ENCODE data around the gene TOR1A.
"Not testable (repeated sequence)": the region's sequence is repeated elsewhere in the genome, so short reads cannot be mapped to it uniquely, and the experiment has no call there.

TOR1A gene

DNA sequence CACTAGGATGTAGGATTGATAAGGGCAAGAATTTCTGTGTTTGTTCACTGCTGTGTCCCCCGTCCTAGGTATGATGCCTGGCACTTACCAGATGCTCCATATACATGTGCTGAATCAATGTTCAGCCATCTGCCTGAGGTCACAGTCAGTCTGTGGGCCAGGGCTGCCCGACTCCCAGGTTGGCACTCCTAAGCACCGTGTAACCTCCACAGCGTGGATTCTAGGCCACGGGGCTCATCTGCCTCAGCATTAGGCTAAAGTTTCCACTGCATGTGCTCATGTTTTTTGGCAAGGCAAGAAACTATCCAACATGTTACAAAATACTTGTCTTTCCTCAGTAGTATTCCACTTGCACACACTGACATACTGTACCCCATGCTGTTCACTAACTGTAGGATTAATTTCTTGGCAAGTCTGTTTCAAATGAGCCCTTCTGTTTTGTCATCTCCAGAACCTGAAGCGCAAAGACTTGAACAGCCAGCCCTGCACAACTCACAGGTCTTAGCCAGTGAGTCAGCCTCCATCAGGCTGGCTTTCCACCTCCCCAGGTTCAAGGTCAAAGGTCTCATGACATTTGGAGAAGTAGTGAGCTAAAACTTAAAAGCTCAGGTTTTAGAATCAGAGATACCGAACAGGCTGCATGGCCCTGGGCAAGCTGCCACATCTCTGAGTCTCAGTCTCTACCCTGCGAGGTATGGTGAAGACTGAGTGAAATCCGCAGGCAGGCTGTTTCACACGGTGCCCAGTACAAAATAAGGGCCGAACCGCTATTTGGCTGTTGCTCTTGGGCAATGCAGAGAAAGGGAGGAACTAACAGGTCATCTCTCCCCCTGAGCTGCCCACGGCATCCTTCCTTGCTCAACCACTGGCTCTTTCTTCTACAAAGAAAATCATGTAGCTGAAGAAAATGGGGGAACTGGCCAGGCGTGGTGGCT lies 7.2 kb downstream of the TOR1A start:
- no peak for DNase-seq

DNA sequence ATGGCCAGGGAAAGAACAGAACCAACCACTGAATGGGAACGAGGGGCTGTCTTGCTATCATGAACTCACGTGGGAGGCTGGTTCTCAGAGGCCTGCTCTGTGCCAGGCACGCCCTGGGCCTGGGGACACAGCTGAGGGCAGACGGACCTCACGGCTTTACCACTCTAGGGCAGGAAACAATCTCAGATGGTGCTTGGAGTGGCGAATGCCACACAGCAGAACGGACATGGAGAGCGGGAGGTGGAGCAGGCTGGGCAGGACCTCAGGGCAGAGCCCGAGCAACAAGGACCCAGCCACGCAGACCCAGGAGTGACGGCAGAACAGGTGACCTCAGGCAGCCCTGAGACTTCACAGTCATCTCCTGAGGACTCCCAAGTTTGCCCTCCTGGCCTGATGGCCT lies 8.7 kb downstream of the TOR1A start:
- no peak for DNase-seq

DNA sequence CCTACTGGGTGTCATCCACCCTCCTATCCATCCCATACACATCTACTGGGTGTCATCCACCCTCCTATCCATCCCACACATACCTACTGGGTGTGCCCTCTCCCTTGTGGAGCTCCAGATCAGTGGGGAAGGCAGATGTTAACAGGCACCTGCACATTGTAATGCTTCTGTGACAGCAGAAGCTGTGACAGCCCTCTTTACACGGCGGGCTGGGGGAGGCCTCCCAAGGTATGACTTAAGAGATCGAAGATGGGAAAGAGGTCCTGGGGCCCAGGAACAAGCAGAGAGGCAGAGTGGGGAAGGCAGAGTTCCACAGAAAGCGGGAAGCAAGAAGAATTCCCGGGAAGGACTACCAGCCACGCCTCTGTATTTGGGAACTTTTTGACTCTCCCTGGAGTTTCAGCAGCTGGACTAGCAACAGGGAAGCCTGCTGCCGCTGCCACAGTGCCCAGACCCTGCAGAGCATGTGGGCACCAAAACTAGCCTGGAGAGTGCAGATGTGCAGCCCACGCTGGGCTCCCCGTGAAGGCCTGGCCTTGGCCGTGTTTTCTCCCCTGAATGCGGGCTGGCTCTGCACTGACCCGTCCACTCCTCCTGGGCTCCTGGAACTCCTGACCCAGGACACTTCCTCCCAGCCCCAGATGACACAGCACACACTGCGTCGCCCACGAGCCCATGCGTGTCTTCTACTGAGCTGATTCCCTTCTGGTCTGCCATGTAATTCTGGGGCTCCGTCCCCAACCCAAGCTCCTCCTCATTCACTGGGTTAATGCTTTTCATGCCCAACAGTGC lies 9.3 kb downstream of the TOR1A start:
- DNase-seq, result no peak

DNA sequence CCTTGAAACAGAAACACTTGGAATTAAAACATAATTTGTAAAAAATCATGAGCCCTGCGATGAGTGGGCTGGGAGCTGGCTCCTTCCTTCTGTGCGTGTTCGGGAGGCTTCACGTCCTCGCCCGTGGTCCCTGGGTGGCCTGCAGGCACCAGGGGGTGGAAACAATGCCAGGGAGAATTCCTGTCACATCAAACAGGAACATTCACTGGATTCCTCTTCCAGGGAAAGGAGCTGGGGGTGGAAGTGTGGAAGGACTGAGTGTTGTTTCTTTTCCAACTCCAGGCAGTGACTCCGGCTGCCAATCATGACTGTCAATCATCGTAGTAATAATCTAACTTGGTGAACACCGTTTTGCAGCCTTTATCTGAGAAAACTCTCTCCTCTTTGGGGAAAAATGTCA lies 10.3 kb downstream of the TOR1A start:
- DNase-seq, result no peak

DNA sequence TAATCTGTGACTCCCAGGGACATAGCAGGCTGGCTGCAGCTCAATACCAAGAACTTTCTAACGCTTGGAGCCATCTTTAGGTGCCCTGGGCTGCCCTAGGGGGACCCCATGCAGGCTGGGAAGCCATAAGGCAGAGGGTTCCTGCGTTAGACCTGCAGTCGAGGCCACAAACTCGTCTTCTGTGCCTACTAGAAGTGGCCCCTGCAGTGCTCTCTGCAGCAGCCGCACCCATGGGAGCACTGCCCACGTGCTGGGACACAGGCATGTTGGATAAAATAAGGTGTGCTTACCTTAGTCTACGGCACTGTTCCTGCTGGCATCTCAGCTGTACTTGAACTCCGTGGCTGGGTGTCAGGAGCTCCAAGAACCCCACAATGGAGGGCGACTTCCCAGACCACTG lies 11.6 kb downstream of the TOR1A start:
- DNase-seq, result no peak

DNA sequence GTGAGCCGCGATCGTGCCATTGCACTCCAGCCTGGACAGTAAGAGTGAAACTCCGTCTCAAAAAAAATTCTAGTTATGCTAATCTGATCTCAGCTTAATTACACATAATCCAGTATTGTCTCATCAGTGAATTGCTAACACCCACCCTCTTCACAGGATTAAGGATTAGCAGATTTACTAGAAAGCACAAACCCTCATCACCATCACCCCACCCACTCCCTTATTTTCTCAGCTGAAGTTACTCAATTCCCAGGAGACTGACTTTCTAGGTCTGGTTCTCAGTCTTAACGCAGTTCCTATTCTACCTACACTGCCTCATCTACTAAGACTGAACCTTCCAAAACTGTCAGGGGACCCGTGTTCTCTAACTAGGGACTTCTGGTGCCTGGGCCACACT lies 12.0 kb downstream of the TOR1A start:
- no peak for DNase-seq

DNA sequence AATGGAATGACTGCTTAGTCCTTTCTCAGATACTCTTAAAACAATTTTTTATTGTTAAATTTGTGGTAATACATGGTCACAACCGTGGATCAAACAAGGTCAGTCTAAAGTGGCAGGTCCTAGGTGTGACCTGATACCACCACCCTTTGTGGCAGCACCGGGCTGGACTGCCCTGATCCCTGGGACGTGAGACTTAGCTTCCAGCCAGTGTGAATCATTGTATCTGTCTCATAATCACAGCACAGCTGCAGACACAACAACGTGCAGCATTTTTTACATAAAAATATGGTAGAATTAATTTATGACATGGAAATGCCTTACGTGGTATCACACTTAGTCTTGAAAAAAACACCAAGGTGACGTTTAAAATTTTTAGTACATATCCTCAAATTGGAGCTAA lies 13.1 kb downstream of the TOR1A start:
- DNase-seq, result no peak

DNA sequence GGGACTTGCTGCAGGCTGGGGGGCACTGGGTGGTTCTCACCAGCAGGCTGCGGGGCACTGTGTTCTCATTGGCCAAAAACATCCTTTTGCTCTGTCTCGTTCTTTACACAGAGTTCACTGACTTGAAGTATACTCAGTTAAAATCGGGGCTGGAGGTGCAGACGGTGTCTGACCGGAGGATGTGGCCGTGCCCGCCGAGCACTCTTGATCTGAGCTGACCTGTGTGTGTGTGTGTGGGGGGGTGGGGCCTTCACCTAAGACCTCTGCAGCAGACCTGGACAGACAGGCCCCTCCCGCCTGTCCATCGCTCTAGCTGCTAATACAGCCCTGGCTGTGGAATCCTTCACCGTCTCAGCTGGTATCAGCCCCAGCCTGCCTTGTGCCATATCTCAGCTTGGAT lies 13.8 kb downstream of the TOR1A start:
- no peak for DNase-seq

DNA sequence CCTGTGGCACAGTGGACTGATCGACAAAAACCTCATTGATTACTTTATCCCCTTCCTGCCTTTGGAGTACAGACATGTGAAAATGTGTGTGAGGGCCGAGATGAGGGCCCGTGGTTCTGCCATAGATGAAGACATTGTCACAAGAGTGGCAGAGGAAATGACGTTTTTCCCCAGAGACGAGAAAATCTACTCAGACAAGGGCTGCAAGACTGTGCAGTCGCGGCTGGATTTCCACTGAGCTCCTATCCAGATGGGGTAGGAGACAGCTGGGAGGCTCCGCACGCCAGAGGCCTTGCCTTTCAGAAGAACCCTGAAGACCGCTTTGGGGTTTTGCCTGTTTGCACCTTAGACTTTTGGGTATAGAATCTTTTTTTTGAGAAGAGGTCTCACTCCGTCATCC lies 14.6 kb downstream of the TOR1A start:
- no peak for DNase-seq

DNA sequence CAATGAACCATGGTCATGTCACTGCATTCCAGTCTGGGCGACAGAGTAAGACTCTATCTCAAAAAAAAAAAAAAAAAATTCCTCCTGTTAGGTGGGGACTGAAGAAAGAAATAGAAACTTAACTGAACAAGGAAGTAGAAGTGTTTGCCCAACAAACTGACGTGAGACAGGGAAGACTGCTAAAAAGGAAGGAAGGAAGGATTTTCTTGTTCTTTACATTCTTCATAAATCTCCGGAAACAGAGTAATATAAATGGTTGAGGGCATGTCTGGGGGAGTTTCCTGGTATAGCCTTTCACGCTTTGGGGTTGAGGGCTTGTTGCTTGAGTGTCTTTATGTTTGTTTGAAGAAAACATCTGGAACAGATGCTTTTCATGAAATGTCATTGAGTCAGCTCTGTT lies 17.9 kb downstream of the TOR1A start:
- no peak for DNase-seq

DNA sequence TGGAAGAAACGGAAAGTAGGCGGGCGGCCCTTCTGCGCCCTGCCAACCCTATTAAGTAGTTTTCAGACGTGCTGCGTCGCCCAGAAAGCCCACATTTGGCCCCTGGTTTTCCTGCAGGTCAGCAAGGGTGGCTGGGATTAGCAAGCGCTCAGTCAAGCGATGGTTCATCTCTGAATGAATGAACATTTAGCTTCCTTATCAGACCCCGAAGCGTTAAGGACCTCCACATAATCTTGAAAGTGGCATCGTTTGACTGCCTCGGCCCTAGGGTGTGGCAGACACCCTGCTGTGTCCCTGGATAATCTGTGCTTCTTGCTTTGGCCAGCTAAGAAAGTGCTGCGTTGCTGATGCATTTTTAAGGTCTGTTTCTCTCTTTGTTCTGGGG lies 20.3 kb downstream of the TOR1A start:
- no peak for DNase-seq

DNA sequence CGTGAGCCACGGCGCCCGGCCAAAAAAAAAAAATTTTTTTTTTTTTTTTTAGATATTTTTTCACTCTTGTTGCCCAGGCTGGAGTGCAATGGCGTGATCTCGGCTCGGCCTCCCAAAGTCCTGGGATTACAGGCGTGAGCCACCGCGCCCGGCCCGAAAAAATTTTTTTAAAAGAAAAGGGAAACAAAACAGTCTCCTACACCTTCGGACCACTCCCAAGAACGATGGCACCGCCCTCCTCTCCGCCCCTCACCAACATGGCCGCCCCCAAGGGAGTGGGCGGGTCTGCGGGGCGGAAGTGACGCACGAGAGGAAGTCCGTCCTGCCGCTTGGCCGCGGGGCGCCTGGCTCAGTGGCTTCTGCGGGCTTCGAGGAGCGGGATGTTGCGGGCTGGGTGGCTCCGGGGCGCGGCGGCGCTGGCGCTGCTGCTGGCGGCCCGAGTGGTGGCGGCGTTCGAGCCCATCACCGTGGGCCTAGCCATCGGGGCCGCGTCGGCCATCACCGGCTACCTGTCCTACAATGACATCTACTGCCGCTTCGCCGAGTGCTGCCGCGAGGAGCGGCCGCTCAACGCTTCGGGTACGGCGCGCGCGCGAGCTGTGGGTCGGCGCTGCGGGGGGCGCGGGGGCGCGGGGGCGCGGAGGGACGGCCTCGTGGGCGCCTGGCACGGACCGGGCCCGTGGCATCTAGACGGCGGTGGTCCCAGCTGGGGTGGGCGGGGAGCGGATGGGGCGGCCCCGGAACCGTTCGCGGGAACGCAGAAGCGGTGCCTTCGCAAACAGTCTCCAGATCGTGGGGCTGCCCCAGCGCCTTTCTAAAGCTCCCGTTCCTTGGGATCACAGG lies 20.9 kb downstream of the TOR1A start, which contains the start of gene TOR1B:
TOR1B (plus strand) TSS at position 352 of the 843 bp plus-strand sequence; CDS start at position 381, 29 bp downstream.
- DNase-seq, result peak; percentile 93

DNA sequence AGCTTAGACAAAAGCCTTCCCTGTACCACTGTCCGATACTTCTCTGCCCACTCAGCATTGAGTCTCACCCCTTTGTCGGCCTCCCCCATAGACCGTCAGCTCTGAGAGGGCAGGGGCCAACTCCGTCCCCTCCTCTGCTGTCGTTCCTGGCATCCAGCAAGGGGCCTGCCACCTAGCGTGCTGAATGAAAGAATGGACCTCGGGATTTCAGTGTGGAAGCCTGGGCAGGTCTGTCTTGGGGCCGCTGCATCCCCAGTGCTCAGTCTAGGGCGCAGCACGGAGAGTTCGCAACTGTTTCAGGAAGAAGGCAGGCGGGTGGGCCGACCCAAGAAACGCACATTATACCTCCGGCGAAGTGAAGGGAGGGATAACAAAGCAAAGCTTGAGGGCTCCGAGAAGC lies 22.4 kb downstream of the TOR1A start:
- DNase-seq, result no peak

DNA sequence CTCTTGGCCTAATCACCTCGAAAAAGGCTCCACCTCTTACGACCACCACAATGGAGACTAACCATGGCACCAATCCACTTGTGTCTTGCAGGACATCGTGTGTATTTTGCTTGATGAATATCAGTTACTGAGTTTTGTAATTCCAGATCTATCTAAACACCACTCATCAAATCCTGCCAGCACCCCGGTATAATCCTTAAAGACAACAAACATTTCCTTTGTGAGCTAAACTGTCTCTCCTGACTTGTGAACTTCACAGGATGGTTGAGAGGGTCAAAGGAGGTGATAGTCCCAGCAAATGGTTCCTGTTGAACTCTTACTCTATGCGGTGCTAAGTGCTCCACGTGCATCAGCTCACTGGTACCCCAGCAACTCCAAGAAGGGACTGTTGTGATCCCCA lies 25.0 kb downstream of the TOR1A start:
- DNase-seq, result no peak

DNA sequence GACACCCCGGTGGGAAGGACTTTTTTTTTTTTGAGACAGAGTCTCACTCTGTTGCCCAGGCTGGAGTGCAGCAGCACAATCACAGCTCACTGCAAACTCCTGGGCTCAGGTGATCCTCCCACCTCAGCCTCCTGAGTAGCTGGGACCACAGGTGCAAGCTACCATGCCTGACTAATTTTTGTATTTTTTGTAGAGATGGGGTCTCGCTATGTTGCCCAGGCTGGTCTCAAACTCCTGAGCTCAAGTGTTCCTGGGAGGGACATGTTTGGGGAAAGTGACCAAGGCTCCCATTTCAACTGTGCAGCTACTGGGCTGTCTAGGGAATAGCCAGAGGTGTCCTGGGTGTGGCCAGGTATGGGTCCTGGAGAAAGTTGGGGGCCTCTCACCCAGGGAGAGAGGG lies 27.9 kb downstream of the TOR1A start:
- DNase-seq, result not testable (repeated sequence)

DNA sequence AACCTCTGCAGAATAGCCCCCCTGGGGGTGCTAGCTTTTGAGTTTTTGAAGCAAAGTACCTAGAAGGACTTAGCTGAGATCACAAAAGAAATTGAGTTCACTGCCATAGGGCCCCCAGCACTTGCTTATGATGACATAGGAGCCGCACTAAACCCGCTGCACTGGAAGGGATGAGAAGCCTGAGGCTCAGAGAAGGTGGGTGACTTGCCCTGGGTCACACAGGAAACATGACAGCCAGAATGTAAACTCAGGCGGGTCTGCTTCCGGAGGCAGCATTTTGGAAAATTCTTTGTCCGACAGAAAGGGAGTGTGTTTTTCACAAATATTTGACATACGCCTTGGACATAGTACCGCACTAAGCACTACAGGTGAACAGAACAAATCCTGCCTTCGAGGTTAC lies 29.4 kb downstream of the TOR1A start:
- no peak for DNase-seq

DNA sequence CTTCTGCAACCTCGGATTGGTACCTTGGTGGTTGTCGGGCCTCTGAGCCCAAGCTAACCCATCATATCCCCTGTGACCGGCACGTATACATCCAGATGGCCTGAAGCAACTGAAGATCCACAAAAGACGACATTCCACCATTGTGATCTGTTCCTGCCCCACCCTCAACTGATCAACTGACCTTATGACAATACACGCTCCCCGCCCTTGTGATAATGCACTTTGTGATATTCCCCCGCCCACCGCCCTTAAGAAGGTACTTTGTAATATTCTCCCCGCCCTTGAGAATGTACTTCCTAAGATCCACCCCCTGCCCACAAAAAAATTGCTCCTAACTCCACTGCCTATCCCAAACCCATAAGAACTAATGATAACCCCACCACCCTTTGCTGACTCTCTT lies 37.5 kb downstream of the TOR1A start:
- DNase-seq, result no peak

DNA sequence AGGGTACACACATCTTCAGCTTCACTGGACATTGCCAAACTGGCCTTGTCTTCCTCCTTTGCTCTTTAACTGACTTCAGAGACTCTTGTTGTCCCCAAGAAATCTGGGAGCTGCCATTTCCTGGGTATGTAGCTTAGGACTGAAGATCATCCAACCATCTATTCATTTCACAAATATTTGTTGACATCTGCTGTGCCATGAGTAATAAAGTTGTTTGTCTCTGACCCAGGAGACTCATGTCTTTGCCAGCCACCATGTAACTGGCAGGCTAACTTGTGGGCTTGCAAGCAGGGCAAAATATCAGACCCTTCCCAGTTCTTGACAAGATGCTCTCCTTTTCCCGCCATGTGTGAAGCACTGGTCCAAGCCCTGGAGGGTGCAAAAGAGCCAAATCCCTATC lies 38.1 kb downstream of the TOR1A start:
- no peak for DNase-seq

DNA sequence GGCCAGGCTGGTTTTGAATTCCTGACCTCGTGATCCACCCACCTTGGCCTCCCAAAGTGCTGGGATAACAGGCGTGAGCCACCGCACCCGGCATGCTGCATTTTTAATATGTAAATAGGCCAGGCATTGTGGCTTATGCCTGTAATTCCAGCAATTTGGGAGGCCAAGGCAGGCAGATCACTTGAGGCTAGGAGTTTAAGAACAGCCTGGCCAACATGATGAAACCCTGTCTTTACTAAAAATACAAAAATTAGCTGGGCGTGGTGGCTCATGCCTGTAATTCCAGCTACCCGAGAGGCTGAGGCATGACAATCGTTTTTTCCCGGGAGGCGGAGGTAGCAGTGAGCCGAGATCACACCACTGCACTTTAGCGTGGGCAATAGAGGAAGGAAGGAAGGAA lies 39.0 kb downstream of the TOR1A start:
- DNase-seq, result not testable (repeated sequence)

DNA sequence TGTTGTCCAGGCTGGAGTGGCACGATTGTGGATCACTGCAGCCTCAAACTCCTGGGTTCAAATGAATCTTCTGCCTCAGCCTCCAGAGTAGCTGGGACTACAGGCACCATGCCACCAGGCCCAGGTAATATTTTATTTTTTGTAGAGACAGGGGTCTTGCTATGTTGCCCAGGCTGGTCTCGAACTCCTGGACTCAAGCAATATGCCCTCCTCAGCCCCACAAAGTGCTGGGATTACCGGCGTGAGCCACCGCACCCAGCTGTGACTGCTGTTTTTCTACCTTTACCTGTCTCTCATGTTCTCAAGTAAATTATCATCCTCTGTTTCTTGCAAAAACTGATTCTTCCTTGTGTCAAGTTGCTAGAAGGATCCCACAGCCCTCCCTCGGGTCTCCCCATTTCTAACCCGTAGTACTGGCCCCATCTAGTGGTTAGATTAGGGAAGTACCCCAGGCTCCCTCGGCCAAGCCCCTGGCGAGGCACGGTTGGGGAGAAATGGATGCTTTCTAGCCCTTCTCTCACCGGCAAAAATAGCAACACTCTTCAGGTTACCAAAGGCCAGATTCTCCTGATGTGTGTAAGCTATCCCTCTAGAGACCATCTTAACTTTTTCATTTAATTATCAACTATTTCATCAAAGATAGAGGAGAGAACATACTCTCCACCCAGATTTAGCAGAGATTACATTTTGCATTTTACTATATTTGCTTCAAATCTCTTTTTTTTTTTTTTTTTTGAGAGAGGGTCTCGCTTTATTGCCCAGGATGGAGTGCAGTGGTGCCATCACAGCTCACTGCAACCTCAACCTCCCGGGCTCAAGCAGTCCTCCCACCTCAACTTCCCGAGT lies 40.2 kb downstream of the TOR1A start:
- peak; percentile 71 for DNase-seq

DNA sequence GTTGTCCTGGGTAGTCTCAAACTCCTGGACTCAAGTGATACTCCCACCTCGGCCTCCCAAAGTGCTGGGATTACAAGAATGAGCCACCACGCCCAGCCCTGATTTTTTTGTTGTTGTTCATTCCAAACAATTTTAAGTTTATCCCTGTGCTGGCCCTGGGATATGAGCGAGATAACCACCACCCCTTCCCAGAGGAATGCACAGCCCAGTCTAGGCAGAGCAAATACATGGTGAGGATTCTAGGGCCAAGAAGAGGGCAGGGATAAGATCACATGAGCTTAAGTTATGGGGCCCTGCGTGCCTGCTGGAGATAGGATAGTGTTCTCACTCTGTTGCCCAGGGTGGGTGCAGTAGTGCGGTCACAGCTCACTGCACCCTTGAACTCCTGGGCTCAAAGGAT lies 42.0 kb downstream of the TOR1A start:
- no peak for DNase-seq

DNA sequence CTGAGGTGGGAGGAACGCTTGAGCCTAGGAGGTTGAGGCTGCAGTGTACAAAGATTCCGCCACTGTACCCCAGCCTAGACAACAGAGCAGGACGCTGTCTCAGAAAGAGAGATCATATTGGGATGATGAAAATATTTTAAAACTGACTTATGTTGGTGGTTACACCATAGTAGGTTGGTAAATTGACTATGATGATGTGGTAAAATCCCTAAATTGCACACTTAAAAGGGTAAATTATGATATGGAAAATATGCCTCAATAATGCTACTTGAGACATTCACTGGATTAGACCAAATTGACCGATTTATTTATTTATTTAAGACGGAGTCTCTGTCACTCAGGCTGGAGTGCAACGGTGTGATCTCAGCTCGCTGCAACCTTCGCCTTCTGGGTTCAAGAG lies 42.8 kb downstream of the TOR1A start:
- no peak for DNase-seq

Measured in central memory CD4-positive, alpha-beta T cell (primary cell).